ENCODE results near the gene NCK2.

GRCh38 chr2:105879803-105880300, 135.1 kb downstream of the NCK2 start:
- TF ChIP-seq, protein P1, sequence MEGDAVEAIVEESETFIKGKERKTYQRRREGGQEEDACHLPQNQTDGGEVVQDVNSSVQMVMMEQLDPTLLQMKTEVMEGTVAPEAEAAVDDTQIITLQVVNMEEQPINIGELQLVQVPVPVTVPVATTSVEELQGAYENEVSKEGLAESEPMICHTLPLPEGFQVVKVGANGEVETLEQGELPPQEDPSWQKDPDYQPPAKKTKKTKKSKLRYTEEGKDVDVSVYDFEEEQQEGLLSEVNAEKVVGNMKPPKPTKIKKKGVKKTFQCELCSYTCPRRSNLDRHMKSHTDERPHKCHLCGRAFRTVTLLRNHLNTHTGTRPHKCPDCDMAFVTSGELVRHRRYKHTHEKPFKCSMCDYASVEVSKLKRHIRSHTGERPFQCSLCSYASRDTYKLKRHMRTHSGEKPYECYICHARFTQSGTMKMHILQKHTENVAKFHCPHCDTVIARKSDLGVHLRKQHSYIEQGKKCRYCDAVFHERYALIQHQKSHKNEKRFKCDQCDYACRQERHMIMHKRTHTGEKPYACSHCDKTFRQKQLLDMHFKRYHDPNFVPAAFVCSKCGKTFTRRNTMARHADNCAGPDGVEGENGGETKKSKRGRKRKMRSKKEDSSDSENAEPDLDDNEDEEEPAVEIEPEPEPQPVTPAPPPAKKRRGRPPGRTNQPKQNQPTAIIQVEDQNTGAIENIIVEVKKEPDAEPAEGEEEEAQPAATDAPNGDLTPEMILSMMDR (IDR thresholded peaks at IDR 0.05): no peak
- no peak for TF ChIP-seq POLR2A (IDR thresholded peaks at IDR 0.05)

Measured in thyroid gland (tissue), 4 donors.